Measurements from ENCODE around the gene PTPRN2.

The PTPRN2 gene

DNA sequence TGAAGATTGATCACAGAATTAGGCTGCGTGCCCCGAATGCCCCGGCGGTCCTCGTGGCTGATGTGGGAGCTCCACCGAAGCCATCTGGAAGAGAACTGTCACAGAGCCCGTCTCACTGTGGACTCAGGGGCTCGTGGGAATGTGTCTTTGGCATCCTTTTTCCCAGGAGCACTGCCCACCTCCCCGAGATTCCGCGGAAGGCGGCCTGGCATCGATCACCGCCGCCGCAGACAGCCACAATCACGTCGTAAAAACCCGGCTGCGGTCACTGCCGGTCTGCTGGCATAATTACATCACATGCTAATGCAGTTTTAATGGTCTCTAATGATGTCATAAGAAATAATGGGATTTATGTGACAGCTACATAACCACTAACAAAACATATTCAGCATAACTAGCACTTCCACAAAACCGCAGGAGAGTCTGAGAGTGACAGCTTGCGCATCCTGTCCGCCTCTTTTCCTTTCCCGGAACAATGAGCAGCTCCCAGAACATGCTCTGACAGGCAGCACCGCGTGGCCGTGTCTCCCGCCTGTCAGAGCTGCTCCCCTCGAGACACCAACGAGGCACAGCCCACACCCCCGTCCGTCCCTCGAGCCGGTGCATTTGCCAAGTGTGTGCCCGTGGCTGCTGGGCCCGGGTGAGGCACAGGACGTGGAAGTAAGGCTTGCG lies 490.0 kb downstream of the PTPRN2 start:
- DNase-seq, result no peak

DNA sequence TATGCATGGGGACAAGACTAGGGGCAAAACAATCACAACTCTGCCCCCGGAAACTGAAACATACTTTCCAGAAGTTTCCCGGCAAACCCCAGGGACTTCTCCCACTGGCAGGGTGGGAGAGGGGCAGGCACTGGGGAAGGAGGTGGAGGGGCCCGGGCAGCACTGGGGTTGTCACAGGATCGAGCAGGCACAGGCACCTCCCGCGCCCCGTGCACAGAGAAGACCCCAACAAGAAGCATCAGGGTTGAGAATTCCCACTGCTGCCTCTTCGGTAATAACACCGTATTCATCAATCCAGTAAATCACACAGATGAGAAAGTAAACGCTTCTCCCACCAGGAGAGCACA lies 490.5 kb downstream of the PTPRN2 start:
- no peak for DNase-seq

DNA sequence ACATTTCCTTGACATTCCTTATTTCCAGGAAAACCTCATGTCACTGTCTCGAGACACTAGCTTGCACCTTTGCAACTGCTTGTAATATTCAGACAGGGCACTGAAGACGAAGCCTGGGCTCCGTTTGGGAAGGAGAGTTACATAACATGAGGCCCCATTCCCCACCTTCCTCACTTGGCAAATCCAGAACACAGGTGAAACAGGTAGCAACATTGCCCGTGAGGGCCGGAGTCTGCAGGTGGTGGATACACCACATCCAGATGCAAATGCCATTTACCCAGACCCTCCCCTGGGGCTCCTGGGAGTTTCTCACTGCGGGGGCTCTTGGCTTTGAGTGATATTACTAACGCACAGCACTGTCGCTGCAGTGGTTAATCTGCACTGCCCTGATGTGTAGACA lies 491.0 kb downstream of the PTPRN2 start:
- no peak for DNase-seq

DNA sequence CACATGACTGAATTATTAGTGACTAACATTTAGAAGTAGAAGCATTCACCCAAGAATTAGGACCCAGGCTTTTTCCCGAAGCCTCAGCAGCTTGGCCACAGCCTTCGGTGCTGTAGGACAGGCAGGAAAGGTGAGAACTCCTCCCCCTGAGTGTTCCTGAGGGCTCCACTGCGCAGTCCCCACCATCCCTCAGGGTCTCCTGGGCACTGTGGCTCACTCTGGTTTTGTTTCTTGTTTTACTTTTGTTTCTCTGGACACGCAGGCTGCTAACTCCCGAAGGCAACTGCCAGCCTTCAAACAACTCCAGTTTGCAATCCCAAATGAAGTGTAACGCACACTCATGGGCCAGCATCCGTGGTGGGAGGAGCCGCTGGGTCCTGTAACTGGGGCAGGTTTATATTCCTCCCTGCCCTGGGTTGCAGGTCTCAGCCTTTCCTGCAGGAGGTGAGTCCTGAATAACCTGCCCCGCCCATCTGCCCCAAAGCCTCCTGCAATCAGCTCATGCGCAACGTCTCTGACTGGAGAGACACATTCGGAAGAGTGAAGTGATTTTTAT lies 492.9 kb downstream of the PTPRN2 start:
- no peak for DNase-seq

DNA sequence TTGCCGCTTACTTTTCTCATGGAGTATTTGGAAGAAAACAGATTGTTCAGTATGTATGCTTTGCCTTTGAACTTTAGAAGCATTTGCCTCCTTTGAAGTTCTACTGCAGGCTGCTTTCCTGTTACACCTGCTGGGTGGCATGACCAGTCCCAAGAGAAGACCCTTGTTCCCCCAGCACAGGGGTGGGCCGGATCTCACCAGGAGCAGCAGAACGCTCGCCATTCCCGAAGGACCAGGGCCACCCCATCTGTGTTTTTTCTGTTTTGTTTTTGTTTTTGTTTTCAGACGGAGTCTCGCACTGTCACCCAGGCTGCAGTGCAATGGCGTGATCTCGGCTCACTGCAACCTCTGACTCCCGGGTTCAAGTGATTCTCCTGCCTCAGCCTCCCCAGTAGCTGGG lies 493.6 kb downstream of the PTPRN2 start:
- DNase-seq, result no peak

DNA sequence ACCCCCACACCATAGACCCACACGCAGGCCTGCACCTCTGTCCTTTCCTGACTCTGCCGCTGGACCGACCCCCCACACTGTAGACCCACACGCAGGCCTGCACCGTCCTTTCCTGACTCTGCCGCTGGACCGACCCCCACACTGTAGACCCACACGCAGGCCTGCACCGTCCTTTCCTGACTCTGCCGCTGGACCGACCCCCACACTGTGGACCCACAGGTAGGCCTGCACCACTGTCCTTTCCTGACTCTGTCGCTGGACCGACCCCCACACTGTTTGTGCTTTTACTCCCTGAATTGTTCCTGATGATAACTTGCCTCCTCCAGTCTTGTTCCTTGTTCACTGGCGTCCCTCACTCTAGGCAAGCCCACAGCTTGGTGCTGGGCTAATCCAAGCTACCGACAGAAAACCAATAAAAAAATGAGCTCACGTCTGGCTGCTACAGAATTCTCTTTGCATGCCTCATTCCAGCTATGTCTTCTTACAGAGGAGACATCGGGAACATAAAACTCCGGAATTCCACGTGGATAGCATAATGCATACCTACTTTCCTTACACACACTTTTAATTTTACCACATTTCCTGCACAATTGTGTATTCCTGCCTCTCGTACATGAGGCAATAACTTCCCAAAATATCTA lies 494.3 kb downstream of the PTPRN2 start:
- DNase-seq, result no peak

DNA sequence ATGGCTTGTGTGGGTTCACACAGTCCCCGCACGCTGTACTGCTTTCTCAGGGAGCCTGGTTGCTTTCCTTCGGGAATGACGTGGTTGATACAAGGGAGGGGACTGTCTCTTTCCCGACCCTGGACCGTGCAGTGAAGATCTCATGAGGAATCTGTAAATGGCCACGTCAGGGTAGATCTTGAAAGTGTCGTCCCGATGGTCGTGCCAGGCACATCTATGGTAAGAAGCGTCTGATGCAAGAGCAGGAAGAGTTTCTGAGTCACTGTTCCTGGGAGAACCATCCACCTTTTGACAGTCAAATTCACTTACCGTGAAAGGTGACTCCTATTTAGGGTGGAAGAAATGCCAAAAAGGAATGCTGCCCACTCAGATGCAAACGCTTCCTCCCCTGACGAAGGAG lies 500.4 kb downstream of the PTPRN2 start:
- no peak for DNase-seq

DNA sequence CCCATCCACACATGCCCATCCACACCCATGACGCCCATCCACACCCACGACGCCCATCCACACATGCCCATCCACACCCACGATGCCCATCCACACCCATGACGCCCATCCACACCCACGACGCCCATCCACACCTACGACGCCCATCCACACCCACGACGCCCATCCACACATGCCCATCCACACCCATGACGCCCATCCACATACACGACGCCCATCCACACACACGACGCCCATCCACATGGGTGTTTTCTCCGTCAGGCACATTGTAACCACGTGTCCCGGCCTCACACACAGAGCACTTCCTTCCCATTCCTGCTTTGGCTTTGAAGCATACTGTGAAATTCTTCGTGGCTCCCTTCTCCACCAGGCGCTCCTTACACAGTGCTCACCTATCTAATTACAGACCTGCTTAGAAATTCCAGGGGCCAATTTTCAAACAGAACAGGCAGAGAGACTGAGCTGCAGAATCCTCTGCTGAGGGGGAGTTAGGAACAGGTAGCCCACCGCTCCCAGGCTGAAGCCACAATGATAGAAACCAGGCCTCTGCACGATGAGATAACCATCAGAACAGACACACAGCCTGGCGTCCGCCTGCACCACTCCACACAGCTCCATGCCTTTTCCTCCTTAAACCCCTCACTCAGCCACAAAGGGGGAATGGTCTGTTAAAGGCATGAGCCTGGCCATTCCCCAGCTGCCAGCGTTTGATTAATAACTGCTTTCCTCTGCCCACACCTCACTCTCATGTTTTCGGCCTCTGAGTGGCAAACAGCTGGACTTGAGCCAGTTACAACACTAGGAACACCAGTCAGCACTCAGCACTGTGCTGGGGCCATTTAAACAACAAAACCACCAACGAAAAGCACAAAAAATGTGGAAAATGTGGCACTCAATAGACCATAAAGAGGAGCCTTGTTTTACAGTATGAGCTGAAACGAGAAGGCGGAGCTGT lies 501.6 kb downstream of the PTPRN2 start:
- no peak for DNase-seq

DNA sequence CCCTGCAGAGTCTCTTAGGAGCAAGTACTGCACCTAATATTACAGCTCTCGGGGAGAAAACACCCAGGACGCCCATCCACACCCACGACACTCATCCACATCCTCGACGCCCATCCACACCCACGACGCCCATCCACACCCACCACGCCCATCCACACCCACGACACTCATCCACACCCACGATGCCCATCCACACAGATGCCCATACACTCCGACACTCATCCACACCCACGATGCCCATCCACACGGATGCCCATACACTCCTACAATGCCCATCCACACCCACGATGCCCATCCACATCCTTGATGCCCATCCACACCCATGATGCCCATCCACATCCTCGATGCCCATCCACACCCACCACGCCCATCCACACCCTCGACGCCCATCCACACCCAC lies 503.1 kb downstream of the PTPRN2 start:
- no peak for DNase-seq

DNA sequence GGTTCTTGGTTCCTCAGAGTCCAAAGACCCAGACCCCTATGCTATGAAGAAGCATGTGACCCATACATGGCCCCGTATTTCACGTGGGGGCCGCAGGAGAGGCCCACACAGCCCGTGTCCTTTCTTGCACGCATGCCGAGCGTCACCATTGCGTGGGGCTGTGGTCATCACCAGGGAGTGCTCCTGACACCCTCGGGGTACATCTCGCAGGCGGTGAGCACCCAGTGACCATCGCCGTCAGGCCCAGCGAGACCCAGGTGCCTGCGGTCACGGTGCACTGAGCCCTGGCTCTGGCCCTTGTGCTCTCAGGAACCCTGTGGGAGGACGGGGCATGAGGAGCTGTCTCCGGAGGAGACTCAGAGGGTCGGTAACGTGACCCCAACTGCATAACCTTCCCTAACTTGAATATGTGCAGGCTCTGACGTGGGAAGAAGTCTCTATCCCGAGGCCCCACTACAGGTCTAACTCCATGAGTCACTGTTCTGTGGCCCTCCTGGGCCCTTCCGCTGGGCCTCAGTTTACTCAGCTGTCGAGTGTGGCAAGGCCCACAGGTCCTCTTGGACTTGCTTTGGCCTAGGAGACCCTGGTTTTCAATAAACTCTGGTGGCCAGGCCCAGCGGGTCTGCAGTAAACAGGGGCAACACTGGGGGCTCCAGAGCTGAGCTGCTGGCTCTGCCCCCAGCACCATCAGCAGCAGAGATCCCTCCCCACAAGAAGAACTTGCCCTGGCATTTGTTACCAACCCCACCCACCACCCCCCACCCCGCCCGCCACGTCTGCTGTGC lies 503.9 kb downstream of the PTPRN2 start:
- DNase-seq, result no peak

DNA sequence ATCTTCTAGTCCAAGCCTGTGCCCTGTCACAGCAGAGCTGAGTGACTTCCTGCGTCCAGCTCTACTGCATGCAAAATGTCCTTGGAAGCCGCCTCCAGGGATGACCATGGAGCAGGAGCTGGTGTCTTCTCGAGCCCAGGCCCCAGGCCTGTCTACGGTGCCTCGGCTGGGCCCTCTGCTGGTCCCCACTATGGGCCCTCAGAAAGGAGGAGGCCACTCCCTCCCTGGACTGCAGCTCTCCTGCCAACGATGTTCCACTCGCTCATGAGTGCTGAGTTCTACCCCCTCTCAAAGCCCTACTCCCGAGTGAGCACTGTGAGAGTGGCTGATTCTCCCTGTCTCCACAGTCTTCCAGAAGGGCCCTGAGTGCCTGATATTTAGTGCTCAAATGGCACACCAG lies 504.9 kb downstream of the PTPRN2 start:
- no peak for DNase-seq

DNA sequence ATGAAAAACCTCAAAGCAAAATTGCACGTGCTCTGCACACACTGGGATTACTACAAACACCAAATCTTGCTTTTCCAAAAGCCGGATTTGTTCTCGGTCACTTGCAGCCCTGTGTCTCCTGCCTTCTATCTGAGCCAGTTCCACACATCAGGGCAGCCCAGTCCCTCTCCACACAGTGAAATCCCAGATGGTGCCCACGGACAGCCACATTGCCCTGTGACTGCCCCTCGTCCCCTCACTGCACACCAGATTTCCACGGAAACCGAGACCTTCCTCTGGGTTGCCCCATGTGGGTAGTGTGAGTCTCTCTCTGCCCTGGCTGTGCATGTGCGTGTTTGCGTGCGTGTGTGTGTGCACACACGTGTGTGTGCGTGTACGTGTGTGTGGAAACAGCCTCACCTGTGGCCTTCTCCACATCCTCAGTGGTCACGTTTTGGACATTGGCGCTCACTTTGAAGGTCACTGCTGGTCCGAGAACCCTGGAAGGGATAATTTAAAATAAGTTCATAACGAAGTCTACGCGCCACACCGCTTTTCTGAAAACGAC lies 506.7 kb downstream of the PTPRN2 start:
- no peak for DNase-seq

DNA sequence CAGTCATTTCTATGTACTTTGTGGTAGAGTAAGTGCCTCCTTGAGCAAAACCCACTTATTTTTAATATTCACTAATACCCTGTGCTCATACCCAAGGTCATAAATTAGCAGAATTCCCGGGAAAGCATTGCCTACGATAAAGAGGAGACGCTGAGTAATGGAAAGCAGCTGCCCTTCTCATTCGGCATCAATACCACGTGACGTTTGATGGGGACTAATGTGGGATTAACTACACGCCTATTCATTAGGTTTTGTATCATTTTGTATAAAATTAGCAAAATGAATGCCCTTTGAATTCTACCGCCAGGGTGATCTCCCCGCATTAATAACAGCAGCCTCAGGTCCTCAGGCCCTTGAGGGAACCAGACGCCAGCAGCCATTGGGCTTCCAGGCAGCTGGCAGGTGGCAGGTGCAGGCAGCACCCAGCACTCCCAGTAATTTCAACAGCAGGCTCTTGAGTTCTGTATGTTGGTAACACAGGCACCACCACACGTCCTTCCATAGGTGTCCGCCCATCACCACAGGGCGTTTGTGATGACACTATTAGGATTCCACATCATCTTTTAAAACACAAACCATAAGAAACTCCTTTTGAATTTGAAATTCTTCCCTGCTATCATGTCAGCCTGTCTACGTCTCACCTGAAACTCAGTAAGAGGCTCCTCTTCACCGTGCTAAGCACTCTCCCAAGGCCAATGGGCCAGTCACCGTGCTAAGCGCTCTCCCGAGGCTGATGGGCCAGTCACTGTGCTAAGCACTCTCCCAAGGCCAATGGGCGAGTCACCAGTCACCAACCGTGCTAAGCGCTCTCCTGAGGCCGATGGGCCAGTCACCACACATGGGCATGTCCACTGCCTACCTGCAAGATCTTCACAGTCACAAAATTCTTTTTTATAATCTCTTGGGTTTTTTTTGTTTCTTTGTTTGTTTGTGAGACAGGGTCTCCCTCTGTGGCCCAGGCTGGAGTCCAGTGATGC lies 509.4 kb downstream of the PTPRN2 start:
- DNase-seq, result no peak

DNA sequence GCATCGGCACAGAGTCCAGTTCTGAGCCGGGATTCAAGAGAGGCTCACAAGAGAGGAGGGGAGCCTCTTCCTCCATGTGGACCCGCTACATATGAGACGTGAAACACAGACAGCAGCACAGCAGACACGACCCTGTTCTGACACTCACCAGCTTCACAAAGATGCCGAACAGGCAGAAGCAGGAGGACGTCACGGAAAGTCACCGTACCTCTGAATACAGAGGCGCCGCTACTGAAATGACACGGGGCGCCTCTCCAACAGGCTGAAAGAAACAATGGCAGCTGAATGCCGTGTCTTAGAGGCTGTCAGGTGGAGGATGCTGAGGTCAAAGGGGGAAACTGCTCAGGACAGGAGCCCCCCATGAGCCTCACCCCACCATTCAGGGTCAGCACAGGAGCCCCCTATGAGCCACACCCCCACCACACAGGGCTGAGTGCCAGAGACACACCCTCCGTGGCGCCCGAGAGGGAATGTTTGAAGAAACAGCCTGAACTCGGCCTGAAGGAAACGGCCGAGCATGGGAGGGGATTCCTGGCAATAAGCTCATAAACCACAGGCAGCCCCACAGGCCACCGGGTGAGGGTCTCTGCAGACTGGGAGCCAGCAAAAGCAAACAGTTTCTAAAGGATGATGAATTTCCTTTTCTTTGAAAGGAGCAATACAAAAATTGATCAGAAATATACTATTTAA lies 510.3 kb downstream of the PTPRN2 start:
- no peak for DNase-seq

DNA sequence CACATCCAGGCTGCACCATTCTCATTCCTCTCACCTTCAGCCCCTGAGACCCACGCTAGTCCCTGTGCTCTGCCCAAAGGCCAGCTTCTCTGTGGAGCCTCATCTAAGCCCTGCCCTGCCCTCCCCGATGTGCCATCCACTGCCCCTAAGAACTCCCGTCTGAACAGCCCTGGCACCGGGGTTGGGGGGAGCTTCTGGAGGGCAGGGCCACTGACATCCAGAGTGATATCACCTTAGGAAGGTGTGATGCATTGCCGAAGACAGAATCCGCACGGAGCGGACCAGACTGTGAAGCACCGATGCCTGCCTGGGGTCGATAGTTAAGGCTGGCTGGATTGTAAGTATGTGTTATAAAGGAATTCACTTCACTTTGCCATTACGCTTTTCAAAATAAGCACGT lies 511.0 kb downstream of the PTPRN2 start:
- no peak for DNase-seq

DNA sequence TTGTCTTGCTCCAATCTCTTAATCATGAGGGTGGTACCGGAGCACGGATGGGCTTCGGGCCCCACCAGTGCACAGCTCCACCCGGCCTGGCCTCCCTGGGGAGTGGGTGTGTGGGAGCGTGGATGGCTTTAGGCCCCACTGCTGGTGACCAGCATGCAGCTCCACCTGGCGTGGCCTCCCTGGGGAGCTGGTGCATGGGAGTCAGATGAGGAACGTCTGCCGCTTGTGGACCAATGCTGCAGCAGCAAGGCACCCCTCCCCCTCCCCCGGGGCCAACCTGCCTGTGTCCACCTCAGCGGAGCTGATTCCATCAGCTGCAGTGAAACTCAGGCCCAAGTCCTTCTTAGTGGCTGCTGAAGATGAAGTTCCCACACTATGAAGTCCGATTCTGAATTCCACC lies 511.4 kb downstream of the PTPRN2 start:
- no peak for DNase-seq

DNA sequence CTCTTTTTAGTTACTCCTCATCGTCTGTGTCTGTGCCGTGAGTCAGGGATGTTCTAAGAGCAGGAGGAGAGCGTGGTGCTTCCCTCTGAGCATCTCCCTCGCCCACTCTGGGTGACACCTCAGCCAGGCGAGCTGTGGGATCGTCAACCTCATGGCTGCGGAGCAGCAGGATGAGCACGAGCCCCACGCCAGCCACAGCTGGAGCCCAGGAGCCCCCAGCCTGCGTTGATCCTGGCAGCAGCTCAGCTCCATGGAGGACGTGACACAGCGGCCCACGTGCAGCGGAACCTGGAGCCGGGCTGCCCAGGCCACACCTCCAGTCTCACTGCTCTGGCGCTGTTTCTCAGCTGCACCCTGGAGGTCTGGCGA lies 512.0 kb downstream of the PTPRN2 start:
- DNase-seq, result no peak

DNA sequence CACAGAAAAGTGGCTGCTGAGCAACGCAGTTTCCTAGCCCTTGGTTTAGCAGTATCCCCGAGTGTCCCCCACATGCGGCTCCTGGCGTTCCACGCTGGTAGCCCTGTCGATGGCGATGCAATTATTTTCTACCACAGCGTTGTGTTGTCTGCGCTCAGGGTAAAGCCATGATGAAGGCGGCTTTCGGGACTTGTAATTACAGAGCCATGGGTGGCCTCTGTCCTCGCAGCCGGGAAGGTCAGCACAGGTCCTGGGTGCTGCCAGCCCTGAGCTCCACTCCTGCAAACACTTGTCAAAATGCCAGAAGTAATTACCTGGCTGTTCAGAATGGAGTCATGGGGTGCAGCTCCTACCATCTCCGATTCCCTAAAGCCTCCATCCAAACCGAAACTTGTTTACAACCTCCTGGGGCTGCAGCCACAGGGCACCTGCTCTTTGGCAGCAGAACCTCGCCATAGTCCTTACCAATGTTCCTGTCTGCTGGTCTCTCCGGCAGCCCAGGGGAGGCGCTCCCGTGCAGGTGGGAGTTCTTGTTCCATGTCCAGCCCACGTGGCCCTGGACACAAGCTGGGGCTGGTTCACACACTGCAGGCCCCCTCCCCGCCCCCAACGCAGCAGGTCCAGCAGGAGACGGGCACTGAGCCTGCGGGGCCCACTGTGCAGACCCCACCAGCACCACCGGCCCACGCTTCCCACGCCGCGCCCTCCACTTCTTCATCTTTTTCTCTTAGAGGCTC lies 512.6 kb downstream of the PTPRN2 start:
- DNase-seq, result no peak

DNA sequence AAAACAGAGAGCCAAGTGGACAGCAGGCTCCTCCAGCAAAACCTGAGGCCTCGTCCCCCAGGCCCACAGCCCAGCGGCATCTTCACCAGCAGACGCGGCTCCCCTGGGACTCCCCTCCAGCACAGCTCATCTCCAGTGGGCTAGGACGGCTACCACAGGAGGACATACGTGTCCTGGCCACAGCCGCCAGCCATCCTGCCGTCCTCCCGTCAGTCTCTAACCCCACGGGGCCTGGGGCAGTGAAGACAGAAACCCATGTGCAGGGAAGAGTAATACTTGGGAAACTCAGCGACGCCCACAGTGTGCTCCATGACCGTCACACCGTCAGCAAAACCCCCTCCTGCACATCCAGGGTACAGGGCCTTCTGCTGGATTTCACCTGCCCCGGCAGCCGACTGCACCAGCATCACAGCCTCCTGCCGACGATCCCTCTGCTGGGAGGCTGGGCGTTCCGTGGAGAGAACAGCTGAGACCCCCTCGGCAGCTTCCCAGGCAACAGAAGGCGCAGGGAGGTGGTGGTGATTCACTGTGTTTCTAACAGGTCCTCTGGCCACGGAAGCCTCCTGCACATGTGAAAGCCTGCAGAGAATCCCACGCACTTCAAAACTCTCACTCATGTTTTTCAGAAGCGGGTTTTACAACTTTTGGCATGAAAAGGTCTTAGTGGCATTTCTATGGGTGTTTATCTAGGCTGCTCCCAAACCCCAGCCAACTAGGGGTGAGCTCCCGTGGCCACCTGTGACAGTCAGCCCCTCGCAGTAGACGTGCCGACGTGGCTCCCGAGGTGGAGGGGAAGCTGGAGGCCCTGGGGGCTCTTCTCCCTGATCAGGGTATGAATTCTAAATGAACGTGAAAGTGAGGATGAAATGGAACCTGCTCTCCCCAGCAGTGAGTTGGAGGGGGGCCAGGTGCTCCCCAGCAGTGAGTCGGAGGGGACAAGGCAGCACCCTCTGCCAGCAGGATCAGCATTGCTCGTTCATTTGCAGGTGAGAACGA lies 513.5 kb downstream of the PTPRN2 start:
- no peak for DNase-seq
